AG04450 (cell line): ENCODE data around the gene POLE4. TPM values are rescaled to one million over a fixed set of nuclear protein-coding genes. Genes with fewer than 3 reads are reported as not detected.

ENCODE experiments used
- CTCF ChIA-PET: fragments of 300-600, 350-600 bp; formaldehyde crosslinking; extraction: SDS; loops from one replicate; lab custom pipeline; 2022; ENCODE audit warnings: antibody characterized with exemption, inconsistent platforms; lab: Charles Lee
- POLR2A ChIA-PET: fragments of 350-600 bp; formaldehyde crosslinking; extraction: SDS; loops from one replicate; lab custom pipeline; 2021; ENCODE audit warnings: antibody characterized with exemption, inconsistent platforms; lab: Yijun Ruan, JAX
- DNase-seq: peaks from one replicate; pipeline ENCODE4 v3.0.0-alpha.2; 2011; ENCODE audit warnings: low read depth, low spot score
- H3K27ac ChIP-seq: one replicate; pipeline ENCODE4 v1.5.1; 2012; ENCODE audit warnings: low read depth, low read length, control low read depth
- H3K27me3 ChIP-seq: one replicate; pipeline ENCODE4 v1.6.0; 2012; ENCODE audit warnings: low read length; ENCODE audit not compliant: control insufficient read depth, insufficient read depth
- H3K4me3 ChIP-seq: 2 replicates; pipeline ENCODE4 v1.5.1; 2011; ENCODE audit warnings: mild to moderate bottlenecking, low read depth, low read length, control low read depth
- H3K9me3 ChIP-seq: 2 replicates; pipeline ENCODE4 v1.5.1; 2012; ENCODE audit warnings: low read length; ENCODE audit not compliant: control insufficient read depth, insufficient read depth
- polyA plus RNA-seq: library from polyadenylated mRNA; depleted of rRNA; stranded (reverse); fragments of >200 nt; gene quantifications from 2 replicates; pipeline ENCODE4 v1.2.3, GENCODE V29; 2011
- TF ChIP-seq, protein P1 (sequence below): IDR thresholded peaks from 2 replicates; pipeline ENCODE4 v1.5.1; 2011; ENCODE audit warnings: low read depth, low read length, control low read depth, inconsistent platforms

POLE4 gene
- polyA plus RNA-seq, 1 experiment = 50.2 TPM

DNA sequence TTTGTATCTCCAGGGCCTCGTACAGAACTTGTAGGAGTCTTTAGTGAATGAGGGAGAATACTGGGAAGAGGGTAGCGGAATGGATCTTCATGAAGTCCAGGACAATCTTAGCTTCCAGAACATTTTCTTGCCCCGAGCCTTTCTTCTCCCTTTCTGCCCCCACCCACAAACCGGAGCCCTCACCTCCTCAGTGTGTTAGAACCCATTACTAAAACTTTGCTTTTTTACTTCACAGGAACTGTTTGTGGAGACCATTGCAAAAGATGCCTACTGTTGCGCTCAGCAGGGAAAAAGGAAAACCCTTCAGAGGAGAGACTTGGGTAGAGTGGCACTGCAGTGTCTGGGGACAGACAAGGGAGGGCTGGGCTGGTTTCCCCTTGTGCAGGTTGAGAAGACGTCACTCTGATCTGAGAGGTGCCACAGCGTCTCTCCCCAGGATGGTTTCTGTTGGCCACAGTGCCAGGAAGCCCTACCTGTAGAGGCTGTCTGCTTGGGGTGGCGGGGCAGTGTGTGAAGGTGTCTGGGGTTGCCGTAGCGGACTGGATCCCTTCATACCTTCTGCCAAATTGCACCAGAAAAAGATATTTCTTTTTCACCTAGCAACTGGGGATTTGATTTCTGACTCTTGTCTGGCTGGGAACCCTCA, 786 bp downstream of the POLE4 start:
- Histone ChIP-seq H3K27ac (no peak overlapping the region), H3K4me3 (peak overlapping the region; percentile 84), H3K9me3 (peaks cover 11% of the 10 kb centered on the region), H3K27me3 (no peaks in the 10 kb centered on the region)
- TF ChIP-seq, protein P1, sequence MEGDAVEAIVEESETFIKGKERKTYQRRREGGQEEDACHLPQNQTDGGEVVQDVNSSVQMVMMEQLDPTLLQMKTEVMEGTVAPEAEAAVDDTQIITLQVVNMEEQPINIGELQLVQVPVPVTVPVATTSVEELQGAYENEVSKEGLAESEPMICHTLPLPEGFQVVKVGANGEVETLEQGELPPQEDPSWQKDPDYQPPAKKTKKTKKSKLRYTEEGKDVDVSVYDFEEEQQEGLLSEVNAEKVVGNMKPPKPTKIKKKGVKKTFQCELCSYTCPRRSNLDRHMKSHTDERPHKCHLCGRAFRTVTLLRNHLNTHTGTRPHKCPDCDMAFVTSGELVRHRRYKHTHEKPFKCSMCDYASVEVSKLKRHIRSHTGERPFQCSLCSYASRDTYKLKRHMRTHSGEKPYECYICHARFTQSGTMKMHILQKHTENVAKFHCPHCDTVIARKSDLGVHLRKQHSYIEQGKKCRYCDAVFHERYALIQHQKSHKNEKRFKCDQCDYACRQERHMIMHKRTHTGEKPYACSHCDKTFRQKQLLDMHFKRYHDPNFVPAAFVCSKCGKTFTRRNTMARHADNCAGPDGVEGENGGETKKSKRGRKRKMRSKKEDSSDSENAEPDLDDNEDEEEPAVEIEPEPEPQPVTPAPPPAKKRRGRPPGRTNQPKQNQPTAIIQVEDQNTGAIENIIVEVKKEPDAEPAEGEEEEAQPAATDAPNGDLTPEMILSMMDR = no peak
- CTCF ChIA-PET = no interaction called here
- DNase-seq = no peak
- POLR2A ChIA-PET = no interaction called here

- H3K27ac ChIP-seq = no peak overlapping the region
- H3K9me3 ChIP-seq = no peaks in the 10 kb centered on the region
- TF ChIP-seq, protein P1 = no peak
- DNase-seq = no peak
- H3K27me3 ChIP-seq = no peaks in the 10 kb centered on the region
- ChIA-PET CTCF (no interaction called here), POLR2A (no interaction called here)
- H3K4me3 ChIP-seq = no peak overlapping the region
Measured at GRCh38 chr2:74966887-74967286, 8.4 kb downstream of the POLE4 start.

DNA sequence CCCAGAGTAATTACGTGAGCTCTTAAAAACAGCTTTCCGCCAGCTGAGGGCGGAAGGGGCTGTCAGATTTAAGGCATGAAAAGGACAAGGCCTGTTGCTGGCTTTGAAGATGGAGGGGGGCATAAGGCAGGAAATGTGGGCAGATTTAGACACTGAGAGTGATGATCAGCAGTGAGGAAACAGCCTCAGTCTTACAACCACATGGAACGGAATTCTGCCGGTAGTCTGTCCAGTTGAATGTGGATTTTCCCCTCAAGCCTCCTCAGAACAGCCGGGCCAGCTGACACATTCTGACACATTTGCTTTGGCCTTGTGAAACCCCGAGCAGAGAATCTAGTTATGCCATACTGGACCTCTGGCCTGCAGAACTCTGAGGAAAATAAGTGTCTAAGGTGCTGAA, 16.6 kb downstream of the POLE4 start:
- Histone ChIP-seq H3K27me3 (no peaks in the 10 kb centered on the region), H3K27ac (no peak overlapping the region), H3K4me3 (no peak overlapping the region), H3K9me3 (no peaks in the 10 kb centered on the region)
- ChIA-PET CTCF (no interaction called here), POLR2A (no interaction called here)
- DNase-seq = no peak
- TF ChIP-seq, protein P1 = no peak

DNA sequence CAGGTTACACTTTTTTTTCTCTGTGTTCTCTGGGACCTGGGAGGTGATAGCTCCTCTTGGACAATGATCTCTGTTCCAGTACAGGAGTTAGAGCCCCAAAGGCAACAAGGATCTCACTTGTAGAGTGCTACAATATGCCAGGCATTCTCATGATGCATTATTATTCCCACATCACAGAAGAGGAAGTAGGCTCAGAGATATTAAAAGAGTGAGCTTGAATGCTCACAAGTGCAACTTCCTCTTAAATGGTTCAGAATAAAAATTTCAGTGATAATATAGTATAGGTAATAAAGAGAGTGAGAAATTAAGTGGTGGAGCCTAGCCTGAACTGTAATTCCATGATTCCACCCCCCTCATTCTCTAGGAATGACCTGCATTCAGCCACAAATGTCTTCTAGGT, 21.4 kb downstream of the POLE4 start:
- no peak for DNase-seq
- CTCF ChIA-PET = interaction anchor here (0.8 kb wide), 1 partner anchor 104 kb away, joined by 3 read pairs; no protein-coding TSS in a partner anchor
- no peak overlapping the region for H3K4me3 ChIP-seq
- H3K9me3 ChIP-seq = no peaks in the 10 kb centered on the region
- H3K27ac ChIP-seq = no peak overlapping the region
- TF ChIP-seq, protein P1 = no peak
- no peaks in the 10 kb centered on the region for H3K27me3 ChIP-seq
- POLR2A ChIA-PET = no interaction called here

DNA sequence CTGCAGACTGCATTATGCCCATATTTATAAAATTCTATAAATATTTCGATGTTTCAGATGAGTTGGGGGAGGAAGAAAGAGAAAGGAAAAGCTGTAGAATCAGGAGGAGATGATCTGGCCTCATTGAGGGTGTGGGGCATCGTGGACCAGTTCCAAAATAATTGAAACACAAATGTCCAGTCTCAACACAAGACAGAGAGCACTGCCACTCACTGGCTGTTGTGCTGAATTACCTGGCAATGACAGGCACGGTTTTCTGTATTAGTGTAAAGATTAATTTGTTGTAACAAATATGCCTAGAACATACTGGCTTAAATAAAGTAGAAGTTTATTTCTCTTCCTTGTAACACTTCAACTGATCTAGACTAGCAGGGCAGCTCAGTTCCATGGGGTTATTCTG, 24.1 kb downstream of the POLE4 start:
- ChIA-PET POLR2A (no interaction called here), CTCF (interaction anchor here (0.7 to 1.2 kb wide), 2 partner anchors 82 to 267 kb away, joined by 3 to 4 read pairs; no protein-coding TSS in a partner anchor)
- TF ChIP-seq, protein P1 = no peak

More for the DNA sequence above, 24.1 kb downstream of the POLE4 start:
- Histone ChIP-seq H3K27ac (no peak overlapping the region), H3K9me3 (no peaks in the 10 kb centered on the region), H3K4me3 (no peak overlapping the region), H3K27me3 (no peaks in the 10 kb centered on the region)
- DNase-seq = no peak
